GM12865 (cell line): ENCODE data around the gene NAXD.

ENCODE experiments used
- DNase-seq: peaks from one replicate; pipeline ENCODE4 v3.0.0; 2010; ENCODE audit warnings: low read depth
- H3K4me3 ChIP-seq: 2 replicates; pipeline ENCODE4 v1.5.1; 2011; ENCODE audit warnings: mild to moderate bottlenecking, low read depth, low read length, control low read depth
- TF ChIP-seq, protein P1 (sequence below): IDR thresholded peaks from 2 replicates; pipeline ENCODE4 v1.5.1; 2011; ENCODE audit warnings: low read length, control low read depth, low read depth, inconsistent platforms; ENCODE audit not compliant: insufficient read depth; ENCODE audit errors: missing control alignments

NAXD gene

DNA sequence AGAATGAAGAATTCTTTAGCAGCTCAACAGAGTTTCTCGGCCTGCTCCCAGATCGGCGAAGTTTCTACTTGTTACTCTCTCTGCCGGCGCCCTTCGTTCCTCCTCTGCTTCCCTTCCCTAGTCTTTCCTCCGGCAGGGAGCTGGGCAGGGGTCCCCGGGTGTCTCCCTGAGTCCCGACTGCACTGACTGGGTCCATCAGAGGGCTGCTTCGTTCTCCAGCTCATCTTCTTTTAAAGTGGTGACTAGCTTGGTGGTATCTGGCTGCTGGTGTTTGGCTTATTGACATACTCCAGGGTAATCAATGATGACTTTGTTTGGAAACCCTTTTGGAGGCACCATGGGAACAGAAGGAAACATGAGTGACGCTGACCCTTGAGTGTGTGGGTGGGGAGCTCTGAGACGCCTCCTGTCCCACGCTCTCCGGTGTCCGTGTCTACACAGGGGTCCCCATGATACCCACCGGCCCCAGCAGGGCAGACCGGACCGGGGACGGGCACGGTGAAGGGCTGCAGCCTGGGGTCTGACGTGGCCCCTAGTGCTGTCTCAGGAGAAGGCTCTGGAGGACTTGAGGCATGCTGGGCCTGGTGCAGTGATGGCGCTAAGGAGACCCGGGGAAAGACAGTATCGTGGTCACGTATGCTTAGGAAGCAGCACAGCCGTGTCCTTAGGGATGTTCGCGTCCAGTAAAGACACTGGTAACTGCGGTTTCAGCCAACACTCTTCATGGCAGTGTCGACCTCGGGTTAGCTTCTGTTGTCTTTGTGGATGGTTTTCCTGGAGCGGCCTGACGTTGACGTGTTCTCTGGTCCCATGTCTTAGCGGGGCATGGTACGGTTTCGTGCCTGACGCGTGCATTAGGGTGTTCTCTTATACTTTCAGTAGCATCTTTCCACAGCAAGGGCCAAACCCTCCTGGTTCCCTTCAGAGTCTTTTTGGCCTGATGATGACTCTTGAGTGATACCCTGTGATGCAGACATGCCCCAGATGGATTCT lies 23.8 kb downstream of the NAXD start:
- DNase-seq, result no peak
- TF ChIP-seq, protein P1, sequence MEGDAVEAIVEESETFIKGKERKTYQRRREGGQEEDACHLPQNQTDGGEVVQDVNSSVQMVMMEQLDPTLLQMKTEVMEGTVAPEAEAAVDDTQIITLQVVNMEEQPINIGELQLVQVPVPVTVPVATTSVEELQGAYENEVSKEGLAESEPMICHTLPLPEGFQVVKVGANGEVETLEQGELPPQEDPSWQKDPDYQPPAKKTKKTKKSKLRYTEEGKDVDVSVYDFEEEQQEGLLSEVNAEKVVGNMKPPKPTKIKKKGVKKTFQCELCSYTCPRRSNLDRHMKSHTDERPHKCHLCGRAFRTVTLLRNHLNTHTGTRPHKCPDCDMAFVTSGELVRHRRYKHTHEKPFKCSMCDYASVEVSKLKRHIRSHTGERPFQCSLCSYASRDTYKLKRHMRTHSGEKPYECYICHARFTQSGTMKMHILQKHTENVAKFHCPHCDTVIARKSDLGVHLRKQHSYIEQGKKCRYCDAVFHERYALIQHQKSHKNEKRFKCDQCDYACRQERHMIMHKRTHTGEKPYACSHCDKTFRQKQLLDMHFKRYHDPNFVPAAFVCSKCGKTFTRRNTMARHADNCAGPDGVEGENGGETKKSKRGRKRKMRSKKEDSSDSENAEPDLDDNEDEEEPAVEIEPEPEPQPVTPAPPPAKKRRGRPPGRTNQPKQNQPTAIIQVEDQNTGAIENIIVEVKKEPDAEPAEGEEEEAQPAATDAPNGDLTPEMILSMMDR, result no peak
- no peak overlapping the region for H3K4me3 ChIP-seq

DNA sequence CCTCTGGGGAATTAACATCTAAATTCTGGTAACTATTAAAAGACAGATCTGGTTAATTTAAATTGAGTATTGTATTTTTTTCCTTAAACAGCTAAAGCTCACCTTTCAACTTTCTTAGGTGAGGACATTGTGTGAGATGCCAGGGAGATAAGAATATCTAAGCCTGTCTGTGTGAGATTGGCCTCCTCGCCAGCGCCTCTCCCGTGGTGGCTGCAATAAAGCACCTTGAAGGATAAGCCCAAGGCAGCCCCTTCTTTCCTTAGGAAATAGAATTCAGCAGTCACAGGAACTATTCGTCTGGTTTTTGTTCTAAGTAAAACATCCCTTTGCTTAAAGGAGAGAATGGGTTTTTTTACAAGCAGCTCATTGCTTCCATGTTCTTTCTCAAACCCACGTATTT lies 24.6 kb downstream of the NAXD start:
- TF ChIP-seq, protein P1, result no peak
- DNase-seq, result no peak

DNA sequence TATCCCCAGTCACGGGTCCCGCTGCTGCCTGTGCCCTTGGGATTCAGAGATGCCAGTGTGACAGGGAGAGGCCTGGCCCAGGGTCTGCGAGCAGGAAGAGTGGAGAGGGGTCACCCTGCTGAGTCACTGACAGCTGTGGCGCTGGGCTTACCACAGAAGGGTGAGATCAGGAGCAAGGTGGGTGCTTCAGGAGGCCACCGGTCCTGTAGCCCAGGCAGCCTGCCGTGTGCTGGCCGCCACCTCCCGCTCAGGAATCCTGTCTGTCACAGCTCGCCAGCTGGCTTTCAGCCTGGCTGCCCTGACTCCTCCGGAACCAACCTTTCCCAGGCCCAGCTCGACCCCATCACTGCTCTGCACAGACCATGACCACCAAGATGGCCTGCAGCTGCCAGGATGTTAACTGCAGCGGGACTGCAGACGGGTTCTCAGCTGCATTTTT lies 25.3 kb downstream of the NAXD start:
- no peak overlapping the region for H3K4me3 ChIP-seq
- TF ChIP-seq, protein P1, result no peak
- DNase-seq, result no peak

More for the DNA sequence above, 24.6 kb downstream of the NAXD start:
- no peak overlapping the region for H3K4me3 ChIP-seq

DNA sequence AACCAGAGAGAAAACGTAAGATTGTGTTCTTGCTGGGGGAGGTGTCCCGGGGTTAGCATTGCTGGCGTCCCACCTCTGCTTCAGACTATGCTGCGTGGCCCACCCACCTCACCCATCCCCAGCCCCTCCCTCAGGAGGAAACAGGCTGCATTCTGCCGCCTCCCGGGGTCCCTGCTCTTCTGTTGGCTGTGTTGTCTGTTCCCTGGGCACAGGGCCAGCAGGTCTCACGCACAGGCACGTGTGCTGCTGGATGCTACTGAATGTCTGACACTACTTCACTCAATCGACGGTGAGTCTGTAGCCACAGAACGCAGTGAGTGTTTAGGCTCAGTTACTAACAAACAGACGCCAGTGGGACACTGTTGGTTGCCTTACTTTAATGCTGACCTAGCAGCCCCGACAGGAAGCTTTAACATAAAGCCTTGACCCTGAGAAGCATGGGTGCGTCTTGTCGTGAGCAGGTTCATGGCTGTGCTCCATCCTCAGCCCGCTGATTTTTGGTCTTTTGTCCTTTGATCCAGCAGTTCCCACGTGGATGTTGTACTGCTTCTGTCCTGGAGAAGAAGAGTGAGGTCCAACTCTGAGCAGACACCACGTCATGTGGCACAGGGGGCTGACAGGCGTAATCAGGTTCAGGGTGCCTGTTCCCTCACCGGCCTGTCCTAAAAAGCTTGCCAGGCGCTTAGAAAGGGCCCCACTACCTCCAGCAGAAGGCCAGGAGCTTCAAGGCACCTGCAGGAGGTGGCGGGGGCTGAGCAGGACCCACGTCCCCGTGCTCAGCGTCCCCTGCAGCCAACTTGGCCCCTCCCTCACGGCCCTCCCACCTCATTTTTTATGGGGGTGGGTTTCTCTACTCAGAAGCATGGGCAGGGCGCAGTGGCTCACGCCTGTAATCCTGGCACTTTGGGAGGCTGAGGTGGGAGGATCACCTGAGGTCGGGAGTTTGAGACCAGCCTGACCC lies 26.0 kb downstream of the NAXD start:
- no peak for DNase-seq
- TF ChIP-seq, protein P1, result no peak
- no peak overlapping the region for H3K4me3 ChIP-seq

DNA sequence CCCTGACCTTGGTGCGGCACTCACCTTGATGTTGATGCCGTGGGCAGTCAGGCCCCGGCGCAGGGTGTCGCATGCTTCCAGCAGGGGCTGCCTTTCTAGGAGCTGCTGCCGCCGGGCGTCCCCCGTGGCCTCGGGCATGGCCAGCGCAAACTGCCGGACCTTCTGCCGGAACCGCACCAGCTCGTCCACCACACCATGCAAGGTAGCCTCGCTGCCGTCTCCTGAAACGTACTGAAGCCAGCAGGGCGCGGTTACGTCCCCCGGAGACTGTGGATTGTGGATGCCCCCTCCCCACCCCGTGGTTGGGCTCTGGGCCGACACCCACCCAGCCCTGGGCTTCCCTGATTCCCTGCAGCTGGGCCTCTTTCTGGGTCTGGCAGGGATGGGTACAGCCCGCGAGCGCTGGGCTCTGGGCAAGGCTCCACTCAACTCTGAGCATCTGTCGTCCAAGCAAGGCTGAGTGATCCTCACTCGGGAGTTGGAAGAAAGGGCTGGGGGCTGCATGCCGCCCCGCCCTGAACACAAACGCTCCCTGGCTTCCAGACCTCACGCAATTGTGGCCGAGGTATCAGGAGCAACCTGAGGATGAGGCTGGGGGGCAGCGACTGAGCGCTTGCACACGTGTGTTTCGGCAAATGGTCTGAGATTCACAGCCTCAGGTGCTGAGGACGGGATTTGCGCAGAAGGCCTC lies 27.1 kb downstream of the NAXD start:
- TF ChIP-seq, protein P1, result no peak
- H3K4me3 ChIP-seq, result no peak overlapping the region
- no peak for DNase-seq

DNA sequence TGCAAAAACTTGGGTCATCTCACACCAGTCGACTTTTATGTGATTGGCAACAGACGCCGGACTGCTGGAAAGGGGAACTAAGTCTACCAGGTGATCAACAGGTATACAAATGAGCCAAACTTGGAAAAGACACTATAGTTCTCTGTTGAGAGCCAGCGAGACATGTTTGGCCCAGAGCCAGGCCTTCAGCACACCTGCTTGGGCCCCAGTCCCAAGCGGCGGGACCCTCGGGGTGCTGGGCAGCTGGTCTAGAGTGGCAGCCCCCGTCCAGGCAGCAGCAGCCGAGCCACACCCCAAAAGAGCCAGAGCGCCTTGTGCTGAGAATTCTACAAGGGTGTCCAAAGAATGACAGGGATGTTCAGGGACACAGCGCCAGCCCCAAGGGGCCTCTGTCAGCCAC lies 28.0 kb downstream of the NAXD start:
- TF ChIP-seq, protein P1, result no peak
- no peak for DNase-seq
- no peak overlapping the region for H3K4me3 ChIP-seq
